HepG2 (cell line): Measurements from ENCODE around the gene RBMS2. TPM values are rescaled to one million over a fixed set of nuclear protein-coding genes. Genes with fewer than 3 reads are reported as not detected.

Experiments
- BCL6 ChIP-seq: IDR thresholded peaks from 2 replicates; pipeline ENCODE4 v1.6.1; 2016; ENCODE audit warnings: missing genetic modification reagents, missing compliant biosample characterization
- CC2D1A ChIP-seq: sonication (generic); formaldehyde crosslinking; IDR thresholded peaks from 2 replicates; pipeline ENCODE4 v1.8.1; 2023; ENCODE audit warnings: mild to moderate bottlenecking, missing genetic modification reagents
- DDIT3 ChIP-seq: sonication (generic); formaldehyde crosslinking; IDR thresholded peaks from 2 replicates; pipeline ENCODE4 v1.4.0; 2020; ENCODE audit warnings: mild to moderate bottlenecking, missing genetic modification reagents
- E2F5 ChIP-seq: sonication (generic); formaldehyde crosslinking; conservative IDR thresholded peaks from 2 replicates; pipeline ENCODE4 v1.4.0; 2020; ENCODE audit warnings: missing genetic modification reagents
- EEA1 ChIP-seq: sonication (generic); formaldehyde crosslinking; IDR thresholded peaks from 2 replicates; pipeline ENCODE4 v1.5.1; 2020; ENCODE audit warnings: mild to moderate bottlenecking, missing genetic modification reagents, borderline replicate concordance
- GABPA ChIP-seq, 2 experiments: IDR thresholded peaks; 2 replicates each; pipeline ENCODE4 v1.6.1; 2011 to 2016; ENCODE audit warnings: low read depth in 2 of 2, low read length in 1 of 2, missing biosample characterization in 1 of 2, missing genetic modification characterization in 1 of 2
- GATA4 ChIP-seq: sonication (generic); IDR thresholded peaks from 2 replicates; pipeline ENCODE4 v1.6.1; 2016; ENCODE audit warnings: antibody characterized with exemption, low read depth, borderline replicate concordance
- GATAD1 ChIP-seq: IDR thresholded peaks from 2 replicates; pipeline ENCODE4 v1.6.1; 2016; ENCODE audit warnings: missing genetic modification reagents, missing compliant biosample characterization
- GMEB1 ChIP-seq: sonication (generic); formaldehyde crosslinking; IDR thresholded peaks from 2 replicates; pipeline ENCODE4 v1.5.1; 2020; ENCODE audit warnings: missing genetic modification reagents, mild to moderate bottlenecking, borderline replicate concordance
- GPBP1L1 ChIP-seq: sonication (generic); formaldehyde crosslinking; IDR thresholded peaks from 2 replicates; pipeline ENCODE4 v1.5.0; 2020; ENCODE audit warnings: mild to moderate bottlenecking, missing genetic modification reagents
- ISX ChIP-seq: sonication (generic); formaldehyde crosslinking; conservative IDR thresholded peaks from 2 replicates; pipeline ENCODE4 v1.5.0; 2020; ENCODE audit warnings: missing genetic modification reagents
- JARID2 ChIP-seq: sonication (generic); formaldehyde crosslinking; IDR thresholded peaks from 2 replicates; pipeline ENCODE4 v1.8.1; 2023; ENCODE audit warnings: missing genetic modification reagents, inconsistent platforms; ENCODE audit not compliant: insufficient replicate concordance
- NR2C2 ChIP-seq: sonication (generic); formaldehyde crosslinking; IDR thresholded peaks from 2 replicates; pipeline ENCODE4 v1.4.0; 2020; ENCODE audit warnings: missing genetic modification reagents, mild to moderate bottlenecking, moderate library complexity, borderline replicate concordance
- SAFB2 ChIP-seq: sonication (generic); formaldehyde crosslinking; IDR thresholded peaks from 2 replicates; pipeline ENCODE4 v1.5.1; 2020; ENCODE audit warnings: missing genetic modification reagents, low read depth, mild to moderate bottlenecking, borderline replicate concordance
- SSRP1 ChIP-seq: IDR thresholded peaks from 2 replicates; pipeline ENCODE4 v1.6.1; 2016; ENCODE audit warnings: control low read depth
- THYN1 ChIP-seq: sonication (generic); formaldehyde crosslinking; IDR thresholded peaks from 2 replicates; pipeline ENCODE4 v1.8.1; 2023; ENCODE audit warnings: low read depth, mild to moderate bottlenecking, moderate library complexity, missing genetic modification reagents, borderline replicate concordance
- ZNF124 ChIP-seq: sonication (generic); formaldehyde crosslinking; IDR thresholded peaks from 2 replicates; pipeline ENCODE4 v1.4.0; 2020; ENCODE audit warnings: missing genetic modification reagents
- ZNF224 ChIP-seq: sonication (generic); formaldehyde crosslinking; IDR thresholded peaks from 2 replicates; pipeline ENCODE4 v1.5.0; 2020; ENCODE audit warnings: mild to moderate bottlenecking, missing genetic modification reagents
- ZNF260 ChIP-seq: sonication (generic); formaldehyde crosslinking; IDR thresholded peaks from 2 replicates; pipeline ENCODE4 v1.4.0; 2020; ENCODE audit warnings: missing genetic modification reagents, low read depth, mild to moderate bottlenecking, borderline replicate concordance
- ZNF292 ChIP-seq: sonication (generic); formaldehyde crosslinking; IDR thresholded peaks from 2 replicates; pipeline ENCODE4 v1.8.1; 2022; ENCODE audit warnings: mild to moderate bottlenecking, low read depth, missing genetic modification reagents, borderline replicate concordance
- ZNF432 ChIP-seq: sonication (generic); formaldehyde crosslinking; IDR thresholded peaks from 2 replicates; pipeline ENCODE4 v1.5.0; 2020; ENCODE audit warnings: missing genetic modification reagents, mild to moderate bottlenecking, borderline replicate concordance
- ZNF512B ChIP-seq: sonication (generic); formaldehyde crosslinking; IDR thresholded peaks from 2 replicates; pipeline ENCODE4 v1.5.1; 2020; ENCODE audit warnings: missing genetic modification reagents, mild to moderate bottlenecking, borderline replicate concordance
- ZNF737 ChIP-seq: sonication (generic); formaldehyde crosslinking; IDR thresholded peaks from 2 replicates; pipeline ENCODE4 v1.5.0; 2020; ENCODE audit warnings: missing genetic modification reagents, mild to moderate bottlenecking, borderline replicate concordance
- polyA plus RNA-seq, 8 experiments: library from polyadenylated mRNA; depleted of rRNA in 3 of 8; stranded (reverse) in 7 of 8; unstranded in 1 of 8; fragments of >200 nt; fragmentation: Illumina TruSeq in 4 of 8; extraction: Trizol in 4 of 8; gene quantifications; 2 replicates each; pipeline versions ENCODE4 v1.2.1 to v1.2.3, GENCODE V29; 2011 to 2016; ENCODE audit warnings: low read depth in 4 of 8, missing spikeins in 1 of 8, mixed read lengths in 1 of 8; ENCODE audit not compliant: insufficient read depth in 1 of 8
- total RNA-seq, 5 experiments: library from RNA; depleted of rRNA; stranded (reverse); fragments of >200 nt; fragmentation: Illumina TruSeq; extraction: Trizol; gene quantifications; 2 replicates each; pipeline ENCODE4 v1.2.3, GENCODE V29; 2016; ENCODE audit warnings: low read depth in 1 of 5

The RBMS2 gene
- total and polyA plus RNA-seq, 2 of the 13 experiments (the other 11 are each of a cell fraction or from before 2014, with no cell fraction given) = 0.53 to 7.4 TPM

- no peak for TF ChIP-seq ZNF512B
- no peak for TF ChIP-seq CC2D1A (CRISPR knock-in tag)
- no peak for TF ChIP-seq ZNF224 (CRISPR knock-in tag)
- no peak for TF ChIP-seq GPBP1L1
- TF ChIP-seq GATA4 = no peak
- TF ChIP-seq SAFB2 (CRISPR knock-in tag) = peak; percentile 42; the same call in 1 of the 2 replicates
- peak; percentile 53; the same call in 1 of the 2 replicates for TF ChIP-seq BCL6
- no peak for TF ChIP-seq JARID2
- no peak for TF ChIP-seq ISX (CRISPR knock-in tag)
- no peak for TF ChIP-seq ZNF737 (CRISPR knock-in tag)
- TF ChIP-seq GATAD1 (CRISPR knock-in tag) = peak; percentile 80
- TF ChIP-seq NR2C2 (CRISPR knock-in tag) = no peak
- no peak for TF ChIP-seq ZNF432 (CRISPR knock-in tag)
- TF ChIP-seq DDIT3 (CRISPR knock-in tag) = no peak
- peak; percentile 21; the same call in 1 of the 2 replicates for TF ChIP-seq GABPA (IDR thresholded peaks at IDR 0.05; ENCODE audit: low read depth, low read length)
- peak; percentile 79 for TF ChIP-seq GABPA (CRISPR knock-in tag; IDR thresholded peaks at IDR 0.05; ENCODE audit: low read depth)
- peak; percentile 49; the same call in 1 of the 2 replicates for TF ChIP-seq GMEB1 (CRISPR knock-in tag)
- 0 out of 2 replicates have a peak, but pooled peaks have one; percentile 78 for TF ChIP-seq SSRP1 (CRISPR knock-in tag)
- 0 out of 2 replicates have a peak, but pooled peaks have one; percentile 60 for TF ChIP-seq ZNF124
- TF ChIP-seq E2F5 = no peak
- peak; percentile 53; the same call in 1 of the 2 replicates for TF ChIP-seq ZNF292 (CRISPR knock-in tag)
- no peak for TF ChIP-seq ZNF260 (CRISPR knock-in tag)
- no peak for TF ChIP-seq THYN1 (CRISPR knock-in tag)
- TF ChIP-seq EEA1 (CRISPR knock-in tag) = no peak
These were observed 108.6 kb downstream of the RBMS2 start, which contains the start of gene BAZ2A (continued) for GRCh38 chr12:56630180-56630632.
